Measurements from ENCODE around the gene AHNAK.
"Not testable (repeated sequence)": the region's sequence is repeated elsewhere in the genome, so short reads cannot be mapped to it uniquely, and the experiment has no call there.

AHNAK gene

GRCh38 chr11:62400281-62400680 is 146.3 kb downstream of the AHNAK start:
- no peak for DNase-seq

- no peak for DNase-seq
These were observed 146.7 kb downstream of the AHNAK start for GRCh38 chr11:62399878-62400266.

- no peak for DNase-seq
These were observed 147.3 kb downstream of the AHNAK start for GRCh38 chr11:62399172-62399877.

- peak; percentile 51 for DNase-seq
These were observed 148.3 kb downstream of the AHNAK start for GRCh38 chr11:62398011-62398994.

- DNase-seq: no peak
These were observed 150.6 kb downstream of the AHNAK start for GRCh38 chr11:62395885-62396551.

- DNase-seq: peak; percentile 83
These were observed 151.6 kb downstream of the AHNAK start for GRCh38 chr11:62394825-62395538.

GRCh38 chr11:62393735-62394134 is 152.9 kb downstream of the AHNAK start:
- no peak for DNase-seq

- no peak for DNase-seq
These were observed 153.5 kb downstream of the AHNAK start for GRCh38 chr11:62393061-62393611.

GRCh38 chr11:62392506-62392905 is 154.1 kb downstream of the AHNAK start:
- no peak for DNase-seq

GRCh38 chr11:62391642-62392425 is 154.8 kb downstream of the AHNAK start:
- no peak for DNase-seq

- DNase-seq: no peak
These were observed 155.9 kb downstream of the AHNAK start for GRCh38 chr11:62390722-62391121.

- no peak for DNase-seq
These were observed 156.4 kb downstream of the AHNAK start for GRCh38 chr11:62390237-62390636.

- DNase-seq: no peak
These were observed 157.6 kb downstream of the AHNAK start for GRCh38 chr11:62388999-62389398.

GRCh38 chr11:62387381-62387780 is 159.2 kb downstream of the AHNAK start:
- DNase-seq: no peak

GRCh38 chr11:62386083-62386482 is 160.5 kb downstream of the AHNAK start:
- DNase-seq: not testable (repeated sequence)

GRCh38 chr11:62383822-62384221 is 162.8 kb downstream of the AHNAK start:
- DNase-seq: no peak

Data from fibroblast of skin of right quadriceps (primary cell).